Putamen (tissue), 1 donor: ENCODE measurements around the gene TRIOBP.
"Not testable (repeated sequence)": the region's sequence is repeated elsewhere in the genome, so short reads cannot be mapped to it uniquely, and the experiment has no call there.

ENCODE experiments used
- DNase-seq: peaks from one replicate; pipeline ENCODE4 v3.0.0-alpha.2; 2016; ENCODE audit warnings: low spot score

The TRIOBP gene

DNA sequence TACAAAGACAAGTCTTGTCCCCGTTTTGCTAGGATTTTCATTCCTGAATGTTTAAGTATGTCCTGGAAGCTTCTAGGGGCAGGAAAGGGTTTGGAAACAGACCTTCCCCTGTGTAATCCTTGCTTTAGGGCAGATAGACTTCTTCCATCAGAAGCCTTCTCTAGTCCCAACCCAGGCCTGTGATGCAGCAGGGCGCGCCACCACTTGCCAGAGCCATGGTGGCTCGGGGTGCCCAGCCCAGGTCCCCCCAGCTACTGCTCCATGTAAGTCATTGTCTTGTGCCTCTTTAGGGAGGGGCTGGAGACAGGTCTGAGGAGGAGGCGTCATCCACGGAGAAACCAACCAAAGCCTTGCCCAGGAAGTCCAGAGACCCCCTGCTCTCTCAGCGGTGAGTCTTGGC lies 6.4 kb upstream of the TRIOBP start:
- DNase-seq, result no peak

DNA sequence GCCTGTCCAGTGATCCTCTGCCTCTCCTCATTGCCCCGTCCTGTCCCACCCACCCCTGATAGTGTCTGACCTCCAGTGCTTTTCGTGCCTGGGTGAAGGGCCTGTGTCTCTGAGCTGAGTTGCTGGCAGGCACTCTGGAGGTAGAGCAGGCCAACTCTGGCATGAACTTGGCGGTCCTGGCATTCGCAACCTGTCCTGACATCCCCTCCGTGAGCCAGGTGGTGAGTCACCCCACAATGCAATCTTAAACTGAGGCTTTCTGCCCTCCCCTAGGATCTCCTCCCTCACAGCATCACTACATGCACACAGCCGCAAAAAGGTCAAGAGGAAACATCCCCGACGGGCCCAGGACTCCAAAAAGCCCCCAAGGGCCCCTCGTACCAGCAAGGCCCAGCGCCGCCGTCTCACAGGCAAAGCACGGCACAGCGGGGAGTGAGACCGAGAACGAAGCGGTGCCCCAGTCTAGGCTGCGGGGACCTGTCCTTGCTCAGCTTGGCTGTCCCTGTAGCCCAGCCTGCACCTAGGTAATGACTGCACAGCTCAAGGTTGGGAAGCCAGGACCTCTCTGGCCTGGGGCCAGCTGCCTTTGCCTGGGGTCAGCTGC lies 5.8 kb upstream of the TRIOBP start:
- DNase-seq, result no peak

DNA sequence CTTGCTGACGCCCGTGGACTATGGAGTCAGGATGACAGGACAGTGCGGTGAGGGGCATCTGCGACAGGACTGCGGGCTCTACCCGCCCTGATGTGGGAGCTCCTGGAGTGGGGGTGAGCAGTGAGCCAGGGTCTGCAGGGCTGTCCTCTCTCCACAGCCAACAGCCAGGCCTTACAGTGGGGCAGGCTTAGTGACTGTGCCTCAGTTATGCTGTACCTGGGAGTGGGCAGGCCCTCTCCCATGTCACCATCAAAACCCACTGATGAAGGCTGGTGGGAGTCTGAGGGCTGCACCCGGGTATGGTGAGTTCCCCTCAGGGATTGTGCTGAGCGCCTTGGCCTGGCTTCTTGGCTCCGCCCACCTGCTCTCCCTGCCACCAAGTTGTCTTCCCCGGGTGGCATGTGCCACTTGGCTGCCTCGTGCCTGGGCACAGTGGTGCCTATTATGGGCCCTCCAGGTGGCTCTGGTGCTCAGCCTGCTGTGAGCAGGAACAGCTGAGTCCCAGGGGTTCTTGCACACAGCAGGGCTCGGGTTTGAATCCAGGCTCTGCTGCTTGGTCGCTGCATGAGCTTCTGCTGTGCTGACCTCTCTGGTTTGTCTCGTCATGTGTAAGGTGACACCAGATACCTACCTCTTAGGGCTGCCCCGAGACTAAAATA lies 4.1 kb upstream of the TRIOBP start:
- no peak for DNase-seq

DNA sequence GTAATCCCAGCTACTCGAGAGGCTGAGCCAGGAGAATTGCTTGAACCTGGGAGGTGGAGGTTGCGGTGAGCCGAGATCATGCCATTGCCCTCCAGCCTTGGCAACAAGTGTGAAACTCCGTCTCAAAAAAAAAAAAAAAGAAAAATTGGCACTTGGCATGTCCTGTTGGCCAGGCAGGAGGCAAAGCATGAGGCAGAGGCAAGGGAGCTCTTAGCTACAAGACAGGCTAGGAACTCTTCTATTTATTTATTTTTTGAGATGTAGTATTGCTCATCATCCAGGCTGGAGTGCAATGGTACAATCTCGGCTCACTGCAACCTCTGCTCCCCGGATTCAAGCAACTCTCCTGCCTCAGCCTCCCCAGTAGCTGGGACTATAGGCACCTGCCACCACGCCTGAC lies 2.7 kb upstream of the TRIOBP start:
- DNase-seq, result not testable (repeated sequence)

GRCh38 chr22:37696260-37696656 lies 590 bp upstream of the TRIOBP start:
- DNase-seq, result not testable (repeated sequence)

DNA sequence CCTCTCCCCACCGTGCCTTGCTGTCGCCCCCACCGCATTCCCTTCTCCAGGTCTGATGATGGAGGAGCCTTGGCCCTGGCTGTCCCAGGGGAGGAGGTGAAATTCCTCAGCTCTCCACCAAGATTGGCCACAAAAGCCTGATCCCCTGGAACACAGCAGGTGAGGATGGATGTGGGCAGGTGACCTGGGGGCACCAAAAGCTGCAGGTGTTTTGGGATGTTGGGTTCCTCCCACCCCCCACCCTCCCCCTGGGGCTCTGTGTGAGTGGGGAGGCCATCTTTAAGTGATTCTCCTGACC lies 639 bp downstream of the TRIOBP start:
- no peak for DNase-seq

GRCh38 chr22:37701141-37701786 lies 4.4 kb downstream of the TRIOBP start:
- no peak for DNase-seq

DNA sequence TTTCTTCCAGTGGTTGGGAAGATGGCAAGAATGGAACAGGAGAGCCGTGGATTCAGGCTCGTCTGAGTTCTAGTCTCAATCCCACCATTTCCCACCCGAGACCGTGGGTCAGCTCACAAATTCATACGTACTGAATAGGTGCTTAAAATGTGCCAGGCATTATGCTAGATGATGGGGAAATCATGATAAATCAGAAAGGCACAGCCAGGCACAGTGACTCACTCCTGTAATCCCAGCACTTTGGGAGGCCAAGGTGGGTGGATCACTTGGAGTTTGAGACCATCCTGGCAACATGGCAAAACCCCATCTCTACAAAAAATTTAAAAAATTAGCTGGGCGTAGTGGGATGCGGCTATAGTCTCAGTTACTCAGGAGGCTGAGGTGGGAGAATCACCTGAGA lies 7.1 kb downstream of the TRIOBP start:
- DNase-seq, result no peak

- no peak for DNase-seq
Observed at GRCh38 chr22:37704645-37705044, 7.8 kb downstream of the TRIOBP start.

GRCh38 chr22:37705205-37705604 lies 8.4 kb downstream of the TRIOBP start:
- no peak for DNase-seq

GRCh38 chr22:37708580-37709444 lies 12.0 kb downstream of the TRIOBP start:
- no peak for DNase-seq

- DNase-seq, result no peak
Observed at GRCh38 chr22:37709445-37709765, 12.6 kb downstream of the TRIOBP start.

GRCh38 chr22:37710675-37711074 lies 13.8 kb downstream of the TRIOBP start:
- no peak for DNase-seq

DNA sequence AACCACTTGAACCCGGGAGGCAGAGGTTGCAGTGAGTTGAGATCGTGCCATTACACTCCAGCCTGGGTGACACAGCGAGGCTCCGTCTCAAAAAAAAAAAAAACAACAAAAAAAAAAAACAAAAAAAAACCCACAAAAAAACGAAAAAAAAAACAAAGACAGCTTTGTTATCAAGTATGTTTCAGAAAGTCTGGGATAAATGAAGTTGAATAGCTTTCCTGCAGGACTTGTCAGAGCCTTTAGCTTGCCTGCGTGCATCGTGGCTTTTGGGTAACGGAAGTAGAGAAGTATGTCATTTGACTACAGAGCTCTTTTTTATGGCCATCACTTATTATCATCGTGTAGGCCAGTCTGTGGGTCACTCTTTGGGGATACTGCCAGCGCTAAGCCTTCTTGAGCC lies 14.6 kb downstream of the TRIOBP start:
- no peak for DNase-seq

GRCh38 chr22:37713761-37714160 lies 16.9 kb downstream of the TRIOBP start:
- no peak for DNase-seq

- no peak for DNase-seq
Observed at GRCh38 chr22:37714634-37715033, 17.8 kb downstream of the TRIOBP start.

DNA sequence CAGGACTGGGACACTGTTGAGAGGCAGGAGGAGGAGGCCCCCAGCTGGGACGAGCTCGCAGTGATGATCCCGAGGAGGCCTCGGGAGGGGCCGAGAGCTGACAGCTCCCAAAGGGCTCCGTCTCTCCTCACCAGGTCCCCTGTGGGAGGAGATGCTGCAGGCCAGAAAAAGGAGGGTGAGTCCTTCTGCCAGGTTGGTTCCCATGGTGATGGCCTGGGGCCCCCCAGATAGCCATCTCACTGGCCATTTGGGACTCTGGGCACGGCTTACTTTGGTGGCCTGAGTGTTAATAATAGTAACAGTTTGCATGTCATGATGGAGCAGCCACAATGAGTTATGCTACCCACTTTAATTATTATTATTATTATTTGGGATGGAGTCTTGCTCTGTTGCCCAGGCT lies 18.9 kb downstream of the TRIOBP start:
- DNase-seq, result no peak

DNA sequence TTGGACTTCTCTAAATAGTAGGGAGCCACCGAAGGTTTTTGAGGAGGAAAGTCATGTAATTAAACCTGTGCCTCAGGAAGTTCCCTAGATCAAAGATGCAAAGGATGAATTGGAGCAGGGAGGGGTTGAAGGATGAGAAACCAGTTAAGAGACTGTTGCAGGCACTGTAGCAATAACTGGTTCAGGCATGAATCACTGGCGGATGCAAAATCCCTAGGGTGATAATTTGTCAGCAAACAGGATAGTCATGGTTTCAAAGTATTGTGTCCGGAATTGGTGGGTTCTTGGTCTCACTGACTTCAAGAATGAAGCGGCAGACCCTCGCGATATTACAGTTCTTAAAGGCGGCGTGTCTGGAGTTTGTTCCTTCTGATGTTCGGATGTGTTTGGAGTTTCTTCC lies 19.9 kb downstream of the TRIOBP start:
- DNase-seq, result no peak

- not testable (repeated sequence) for DNase-seq
Observed at GRCh38 chr22:37717235-37717634, 20.4 kb downstream of the TRIOBP start.

DNA sequence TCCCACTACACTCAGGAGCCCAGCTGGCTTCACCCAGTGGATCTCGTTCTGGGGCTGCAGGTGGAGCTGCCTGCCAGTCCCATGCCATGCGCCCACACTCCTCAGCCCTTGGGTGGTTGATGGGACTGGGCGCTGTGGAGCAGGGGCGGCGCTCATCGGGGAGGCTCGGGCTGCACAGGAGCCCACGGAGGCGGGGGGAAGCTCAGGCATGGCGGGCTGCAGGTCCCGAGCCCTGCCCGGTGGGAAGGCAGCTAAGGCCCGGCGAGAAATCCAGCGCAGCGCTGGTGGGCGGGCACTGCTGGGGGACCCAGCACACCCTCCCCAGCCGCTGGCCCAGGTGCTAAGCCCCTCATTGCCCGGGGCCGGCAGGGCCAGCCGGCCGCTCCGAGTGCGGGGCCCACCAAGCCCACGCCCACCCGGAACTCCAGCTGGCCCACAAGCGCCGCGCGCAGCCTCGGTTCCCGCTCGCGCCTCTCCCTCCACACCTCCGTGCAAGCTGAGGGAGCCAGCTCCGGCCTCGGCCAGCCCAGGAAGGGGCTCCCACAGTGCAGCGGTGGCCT lies 21.0 kb downstream of the TRIOBP start:
- not testable (repeated sequence) for DNase-seq

DNA sequence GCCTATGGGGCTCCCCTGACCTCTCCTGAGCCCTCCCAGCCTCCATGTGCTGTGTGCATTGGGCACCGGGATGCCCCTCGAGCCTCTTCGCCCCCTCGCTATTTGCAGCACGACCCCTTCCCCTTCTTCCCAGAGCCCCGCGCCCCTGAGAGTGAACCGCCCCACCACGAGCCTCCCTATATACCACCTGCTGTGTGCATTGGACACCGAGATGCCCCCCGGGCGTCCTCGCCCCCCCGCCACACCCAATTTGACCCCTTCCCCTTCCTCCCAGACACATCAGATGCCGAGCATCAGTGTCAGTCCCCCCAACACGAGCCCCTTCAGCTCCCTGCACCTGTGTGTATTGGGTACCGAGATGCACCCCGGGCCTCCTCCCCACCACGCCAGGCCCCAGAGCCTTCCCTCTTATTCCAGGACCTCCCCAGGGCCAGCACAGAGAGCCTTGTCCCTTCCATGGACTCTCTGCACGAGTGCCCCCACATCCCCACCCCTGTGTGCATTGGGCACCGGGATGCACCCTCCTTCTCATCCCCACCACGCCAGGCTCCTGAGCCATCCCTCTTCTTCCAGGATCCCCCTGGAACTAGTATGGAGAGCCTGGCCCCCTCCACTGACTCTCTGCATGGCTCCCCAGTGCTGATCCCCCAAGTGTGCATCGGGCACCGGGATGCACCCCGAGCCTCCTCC lies 28.8 kb downstream of the TRIOBP start:
- no peak for DNase-seq

- no peak for DNase-seq
Observed at GRCh38 chr22:37726241-37726887, 29.5 kb downstream of the TRIOBP start.
